CD4-positive, alpha-beta T cell treated with Interleukin-17A for 4 hours (primary cell): ENCODE measurements around the gene CALML6.
A peak's percentile ranks its signal among the peaks of the same experiment; 100 is the strongest.

Experiments used
- DNase-seq: peaks from one replicate; pipeline ENCODE4 v3.0.0-alpha.2; 2020; ENCODE audit warnings: mixed read lengths

The CALML6 gene

DNA sequence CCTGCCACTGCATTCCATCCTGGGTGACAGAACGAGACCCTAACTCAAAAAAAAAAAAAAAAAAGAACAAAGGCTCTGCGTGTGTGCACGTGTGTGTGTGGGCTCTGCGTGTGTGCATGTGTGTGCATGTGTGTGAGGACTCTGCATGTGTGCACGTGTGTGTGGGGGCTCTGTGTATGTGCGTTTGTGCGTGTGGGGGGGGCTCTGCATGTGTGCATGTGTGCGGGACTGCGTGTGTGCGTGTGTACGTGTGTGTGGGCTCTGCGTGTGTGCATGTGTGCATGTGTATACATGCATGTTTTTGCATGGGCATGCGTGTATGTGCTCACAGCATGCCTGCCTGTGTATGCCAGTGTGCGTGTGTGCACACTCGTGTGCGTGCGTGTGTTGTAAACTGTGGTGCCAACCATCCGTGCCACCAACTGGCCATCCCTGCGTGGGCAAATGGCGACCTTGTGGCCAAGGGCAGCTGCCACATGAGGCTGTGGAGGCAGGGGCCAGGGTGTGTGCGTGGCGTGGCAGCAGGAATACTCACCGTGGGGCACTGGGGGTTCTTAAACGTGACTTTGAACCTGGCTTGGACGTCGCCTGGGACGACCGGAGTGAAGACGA lies 30.8 kb downstream of the CALML6 start:
- DNase-seq, result no peak

GRCh38 chr1:1946540-1946939 lies 31.5 kb downstream of the CALML6 start:
- no peak for DNase-seq

DNA sequence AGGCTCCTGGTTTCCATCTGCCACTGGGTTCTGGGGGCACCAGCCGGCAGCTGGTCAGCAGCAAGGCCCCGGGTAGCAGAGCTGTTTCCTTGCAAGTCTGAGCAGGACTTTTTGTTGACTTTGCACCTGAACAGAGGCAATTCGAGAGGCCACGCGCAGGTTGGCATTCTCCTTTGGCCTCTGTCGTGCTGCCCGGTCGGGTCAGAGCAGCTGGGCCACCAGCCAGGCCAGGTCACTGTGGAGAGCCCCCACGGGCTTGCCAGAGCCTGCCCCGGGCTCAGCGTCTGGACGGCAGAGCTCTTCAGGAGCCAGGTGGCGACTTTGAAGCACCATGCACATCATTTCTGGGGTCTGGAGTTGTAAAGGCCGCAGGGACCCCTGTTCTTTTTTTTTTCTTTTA lies 32.4 kb downstream of the CALML6 start:
- no peak for DNase-seq

GRCh38 chr1:1948783-1949182 lies 33.7 kb downstream of the CALML6 start:
- no peak for DNase-seq

GRCh38 chr1:1950940-1951339 lies 35.9 kb downstream of the CALML6 start:
- no peak for DNase-seq

GRCh38 chr1:1954015-1954414 lies 39.0 kb downstream of the CALML6 start:
- no peak for DNase-seq

DNA sequence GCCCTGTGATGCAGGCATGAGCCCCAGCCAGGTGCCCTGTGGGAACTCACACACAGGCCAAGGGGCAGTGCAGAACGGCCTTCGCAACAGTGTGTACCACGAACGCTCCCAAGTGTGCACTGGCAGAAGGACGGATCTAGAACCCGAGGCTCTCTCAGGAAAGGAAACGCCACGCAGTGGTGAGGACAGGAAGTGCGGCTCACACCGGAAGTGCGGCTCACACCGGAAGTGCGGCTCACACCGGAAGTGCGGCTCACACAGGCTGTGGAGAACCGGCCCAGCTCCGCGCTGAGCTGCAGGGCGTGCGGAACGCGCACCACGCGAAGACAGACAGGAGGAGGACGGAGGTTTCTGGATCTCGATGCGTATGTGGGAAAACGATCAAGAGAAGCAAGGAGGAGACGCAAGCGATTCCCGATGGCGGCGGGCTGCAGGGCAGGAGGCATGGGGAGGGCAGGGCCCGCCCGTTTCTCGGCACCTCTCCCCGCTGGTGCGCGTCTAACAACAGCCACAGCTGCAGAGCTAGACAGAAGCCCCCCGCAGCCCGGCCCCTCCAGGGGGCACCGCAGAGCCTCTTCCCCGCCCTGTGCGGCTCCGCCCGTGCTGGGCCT lies 39.9 kb downstream of the CALML6 start:
- no peak for DNase-seq

DNA sequence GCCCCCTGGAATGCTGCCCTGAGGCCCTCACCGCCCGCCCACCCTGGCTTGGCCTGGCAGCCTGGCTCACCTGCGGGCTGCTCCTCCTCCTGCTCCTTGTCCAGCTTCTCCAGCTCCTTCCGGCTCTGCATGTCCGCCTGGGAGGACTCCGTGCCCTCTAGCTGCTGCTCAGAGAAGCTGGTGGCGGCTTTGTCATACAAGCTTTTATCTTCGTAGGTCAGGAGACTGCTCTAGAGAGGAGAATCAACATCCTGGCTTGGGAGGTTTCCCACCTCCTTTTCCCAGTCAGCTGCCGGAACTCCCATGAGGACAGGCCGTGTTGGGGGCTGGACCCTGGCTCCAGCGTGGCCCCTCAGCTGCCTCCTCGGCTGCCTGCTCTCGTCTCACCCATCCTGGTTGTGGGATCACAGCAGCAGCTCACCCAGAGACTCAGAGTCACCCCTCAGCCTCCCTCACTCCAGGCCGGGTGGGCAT lies 40.6 kb downstream of the CALML6 start:
- DNase-seq, result no peak

DNA sequence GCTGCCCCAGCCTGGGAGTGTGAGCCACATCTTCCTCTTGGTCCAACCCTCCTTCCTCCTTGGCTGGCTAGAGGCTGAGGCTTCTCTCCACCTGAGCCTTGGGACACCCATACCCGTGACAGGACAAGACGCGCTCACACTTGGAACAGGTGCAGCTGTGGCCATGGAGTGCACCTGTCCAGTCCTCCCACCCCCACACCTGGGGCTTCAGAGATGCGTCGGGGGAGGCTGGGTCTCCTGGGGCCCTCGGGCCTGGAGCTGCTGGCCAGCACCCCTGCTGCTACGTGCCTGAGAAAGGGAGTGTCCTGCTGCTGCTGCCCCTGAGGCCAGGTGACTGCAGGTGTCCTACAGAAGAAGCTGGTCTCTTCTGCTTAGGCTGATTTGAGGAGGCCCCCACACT lies 41.0 kb downstream of the CALML6 start:
- DNase-seq, result no peak

- no peak for DNase-seq
Observed at GRCh38 chr1:1956586-1957532, 41.8 kb downstream of the CALML6 start.

DNA sequence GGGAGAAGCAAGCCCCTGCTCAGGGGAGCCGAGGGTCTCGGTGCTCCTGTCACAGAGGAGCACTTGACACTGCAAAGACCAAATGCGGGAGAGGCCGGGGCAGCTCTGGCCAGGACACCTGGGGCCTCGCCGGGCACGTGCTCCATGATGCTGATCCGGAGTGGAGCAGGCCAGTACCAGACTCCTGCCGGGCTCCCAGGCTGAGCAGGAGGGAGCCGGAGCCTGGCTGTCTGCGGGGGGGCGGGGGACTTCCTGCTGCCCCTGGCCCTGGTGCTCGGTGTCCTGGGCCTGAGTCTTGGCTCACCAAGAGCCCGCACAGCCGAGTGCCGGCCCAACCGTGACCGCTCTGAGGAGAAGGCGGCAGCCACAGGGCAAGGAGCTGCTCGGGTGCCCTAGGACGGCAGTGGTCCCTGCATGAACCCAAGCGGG lies 42.5 kb downstream of the CALML6 start:
- no peak for DNase-seq

DNA sequence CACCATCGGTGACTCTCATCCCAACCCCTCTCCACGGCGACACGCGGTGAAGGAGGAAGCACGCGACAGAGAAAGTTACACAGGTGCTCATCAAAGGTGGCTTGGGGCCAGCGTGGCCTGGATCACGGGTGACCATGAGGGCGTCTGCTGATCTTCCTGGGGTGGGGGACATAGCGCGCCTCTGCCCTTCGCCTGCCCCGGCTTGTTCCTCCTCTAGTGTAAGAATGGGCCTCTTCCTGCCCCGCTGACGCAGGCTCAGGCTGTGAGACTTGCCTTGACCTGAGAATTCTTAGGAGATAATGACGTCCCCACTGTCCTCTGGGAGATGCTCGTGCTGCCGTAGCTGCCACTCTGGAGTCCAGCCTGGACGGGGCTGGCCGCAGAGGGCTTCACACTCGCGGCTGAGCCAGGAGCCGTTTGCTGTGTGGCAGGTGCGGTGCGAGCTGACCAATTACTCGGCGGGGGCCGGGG lies 43.0 kb downstream of the CALML6 start:
- no peak for DNase-seq

DNA sequence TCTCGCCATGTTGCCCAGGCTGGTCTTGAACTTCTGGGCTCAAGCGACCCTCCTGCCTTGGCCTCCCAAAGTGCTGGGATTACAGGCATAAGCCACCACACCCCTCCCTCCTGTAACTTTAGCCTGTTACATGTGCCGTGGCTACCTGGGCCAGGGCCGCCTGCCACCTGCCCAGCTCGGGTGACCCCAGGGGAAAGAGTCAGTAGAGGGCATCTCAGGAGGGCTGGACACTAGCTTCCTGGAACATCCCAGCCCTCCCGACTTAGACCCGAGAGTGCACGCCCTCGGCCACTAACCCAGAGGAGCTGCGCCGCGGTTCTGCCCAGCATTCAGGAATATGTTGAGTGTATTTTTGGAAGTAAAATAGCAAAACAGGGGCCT lies 44.4 kb downstream of the CALML6 start:
- no peak for DNase-seq

DNA sequence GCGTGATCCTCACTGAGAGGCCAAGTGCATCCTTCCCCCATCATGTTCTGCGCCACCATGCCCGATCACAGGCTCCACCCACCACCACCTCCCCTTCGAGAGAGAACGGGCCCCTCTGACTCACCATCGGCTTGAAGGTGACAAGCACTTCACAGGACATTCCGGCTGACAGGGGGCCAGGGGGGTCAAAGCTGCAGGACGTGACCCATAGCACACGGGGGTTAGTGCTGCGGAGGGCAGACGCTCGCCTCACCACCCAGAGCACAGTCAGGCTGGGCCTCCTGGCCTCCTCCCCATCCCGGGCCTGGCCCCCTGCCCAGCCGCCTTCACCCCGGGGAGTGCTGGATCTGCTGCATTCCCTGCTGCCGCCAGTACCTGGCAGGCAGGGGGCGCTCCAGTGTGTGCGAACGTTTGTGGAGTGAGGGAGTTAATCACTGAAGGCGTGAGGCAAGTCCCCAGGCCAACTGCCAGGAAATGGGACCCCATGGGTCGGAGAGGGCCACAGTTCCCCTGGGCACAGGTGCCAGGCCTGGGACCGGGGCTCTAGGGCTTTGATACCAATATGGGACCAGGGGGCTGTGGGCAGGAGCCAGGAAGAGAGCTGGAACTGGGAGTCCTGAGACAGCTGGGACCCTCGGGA lies 44.9 kb downstream of the CALML6 start:
- peak; percentile 73 for DNase-seq

DNA sequence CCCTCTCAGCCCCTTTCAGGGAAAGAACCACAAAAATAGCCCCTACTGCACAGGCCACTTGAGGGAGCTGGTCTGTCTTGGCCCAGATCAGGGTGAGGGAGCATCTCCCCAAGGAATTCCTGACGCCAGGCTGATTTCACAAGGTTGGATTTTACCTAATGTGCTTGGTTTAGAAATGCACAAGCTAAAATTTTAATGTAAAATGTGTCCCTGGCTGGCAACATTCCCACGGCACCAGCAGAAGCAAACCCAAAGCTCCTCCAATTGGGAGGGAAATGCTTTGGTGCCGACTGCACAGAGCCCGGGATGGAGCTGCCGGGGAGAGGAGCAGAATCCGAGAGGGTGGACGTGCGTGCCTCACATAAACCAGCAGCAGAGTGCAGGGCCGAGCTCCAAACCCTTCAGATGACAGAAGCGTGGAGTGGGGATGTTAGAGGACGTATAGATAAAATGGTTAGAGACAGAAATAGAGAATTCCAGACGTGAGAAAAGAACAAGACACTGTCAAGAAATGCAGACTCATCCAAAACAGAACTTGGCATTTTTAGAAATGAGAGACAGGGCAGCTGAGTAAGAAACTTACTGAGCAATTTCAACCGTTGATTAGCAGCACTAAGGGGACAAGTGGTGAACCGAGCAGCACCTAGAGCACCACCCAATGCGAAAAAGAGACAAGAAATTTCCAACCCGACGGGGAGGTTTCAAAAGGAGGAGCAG lies 45.6 kb downstream of the CALML6 start:
- no peak for DNase-seq

- no peak for DNase-seq
Observed at GRCh38 chr1:1962752-1963151, 47.7 kb downstream of the CALML6 start.

DNA sequence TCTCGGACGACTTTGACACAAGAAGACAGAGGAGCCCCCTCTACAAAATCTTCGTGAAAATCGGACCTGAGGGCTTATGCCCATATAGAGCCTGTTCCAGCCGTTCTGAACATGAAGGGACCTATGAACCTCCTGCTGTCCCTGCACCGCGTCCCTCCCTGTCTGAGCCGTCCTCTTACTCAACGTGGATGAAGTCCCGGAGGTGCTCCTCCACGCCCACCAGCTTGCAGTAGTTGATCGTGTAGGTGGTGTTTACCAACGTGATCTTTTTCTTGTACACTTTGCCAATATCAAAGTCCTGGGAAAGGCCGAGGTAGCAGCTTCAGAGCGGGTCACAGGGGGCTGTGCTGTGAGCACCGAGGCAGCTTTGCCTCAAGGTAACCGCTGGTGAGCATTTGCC lies 48.5 kb downstream of the CALML6 start:
- DNase-seq, result no peak

DNA sequence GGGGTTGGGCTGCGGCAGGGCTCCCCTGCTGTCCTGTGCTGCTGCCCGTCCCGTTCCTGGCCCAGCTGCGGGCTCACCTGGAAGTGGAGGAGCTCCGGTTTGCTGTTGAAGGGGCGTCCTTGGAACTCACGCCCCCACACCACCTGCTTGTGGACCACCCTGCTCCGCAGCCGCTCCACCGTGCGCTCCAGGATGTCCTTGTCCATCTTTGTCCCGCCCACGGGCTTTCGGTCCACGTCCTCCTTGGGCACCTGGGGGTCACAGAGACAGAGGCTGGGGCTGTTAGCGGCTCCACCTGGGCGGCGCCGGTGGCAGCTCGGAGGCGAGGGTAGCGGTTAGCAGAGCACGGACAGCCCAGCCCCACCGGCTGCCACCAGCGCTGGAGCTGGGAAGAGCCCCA lies 49.8 kb downstream of the CALML6 start:
- no peak for DNase-seq

GRCh38 chr1:1965546-1965945 lies 50.5 kb downstream of the CALML6 start:
- no peak for DNase-seq

GRCh38 chr1:1966071-1966740 lies 51.1 kb downstream of the CALML6 start:
- no peak for DNase-seq
